Measurements from ENCODE around the gene COG5.

- no peak for TF ChIP-seq ZNF175 (tag by site-specific recombination; IDR thresholded peaks at IDR 0.05)
- no peak for TF ChIP-seq PATZ1 (tag by site-specific recombination; IDR thresholded peaks at IDR 0.05)
- no peak for TF ChIP-seq CTCF (tag by site-specific recombination; IDR thresholded peaks at IDR 0.05)
- TF ChIP-seq PRDM6 (tag by site-specific recombination; IDR thresholded peaks at IDR 0.05): no peak
- TF ChIP-seq ZNF692 (tag by site-specific recombination; IDR thresholded peaks at IDR 0.05): no peak
- no peak for TF ChIP-seq ATF2 (tag by site-specific recombination; IDR thresholded peaks at IDR 0.05; ENCODE audit: low read depth)
- no peak for TF ChIP-seq ZNF830 (tag by site-specific recombination; IDR thresholded peaks at IDR 0.05; ENCODE audit: low read depth)
- no peak for TF ChIP-seq MZF1 (tag by site-specific recombination; IDR thresholded peaks at IDR 0.05; ENCODE audit: borderline replicate concordance)
- no peak for TF ChIP-seq PRDM4 (tag by site-specific recombination; IDR thresholded peaks at IDR 0.05)
- no peak for TF ChIP-seq SP2 (tag by site-specific recombination; IDR thresholded peaks at IDR 0.05)
- TF ChIP-seq ZBTB11 (tag by site-specific recombination; conservative IDR thresholded peaks at IDR 0.05; ENCODE audit: low read depth): no peak
- TF ChIP-seq ZNF426 (tag by site-specific recombination; IDR thresholded peaks at IDR 0.05): no peak
- no peak for TF ChIP-seq ZNF302 (tag by site-specific recombination; IDR thresholded peaks at IDR 0.05; ENCODE audit: low read depth)
Observed at GRCh38 chr7:107209565-107209964, 354.2 kb downstream of the COG5 start.

Data from HEK293 (cell line).